ENCODE results near the gene GLI3. TPM values are rescaled to one million over a fixed set of nuclear protein-coding genes. Genes with fewer than 3 reads are reported as not detected.

The GLI3 gene
- total and polyA plus RNA-seq, 2 donors from 2014 or later = 0.92 to 11.1 TPM

- Histone ChIP-seq H3K9ac (ENCODE audit: low read length in 3 of 3) (no peak overlapping the region), H3K4me3 (ENCODE audit: low read length in 3 of 3) (no peak overlapping the region), H3K4me1 (ENCODE audit: control insufficient read depth in 2 of 3, insufficient read depth in 2 of 3, low read depth in 1 of 3, low read length in 3 of 3) (no peaks in the 10 kb centered on the region), H3K36me3 (ENCODE audit: control insufficient read depth in 2 of 3, insufficient read depth in 3 of 3, low read length in 3 of 3) (peaks cover 0 to 2% (median 2%) of the 10 kb centered on the region in 3 donors), H3K27ac (ENCODE audit: low read depth in 2 of 2, low read length in 2 of 2) (no peak overlapping the region), H3K27me3 (ENCODE audit: control insufficient read depth, insufficient read depth, low read length) (no peaks in the 10 kb centered on the region), H3K9me3 (ENCODE audit: control insufficient read depth in 2 of 3, insufficient read depth in 1 of 3, low read length in 3 of 3) (no peaks in the 10 kb centered on the region)
- intact Hi-C loops (cut with DNase I) = no loop called here
- no peak for TF ChIP-seq CTCF (IDR thresholded peaks at IDR 0.05; ENCODE audit: borderline replicate concordance, extremely low read depth, insufficient read depth)
- no peak for DNase-seq
- FAIRE-seq = no peak
Measured at GRCh38 chr7:42022791-42023190, 214.2 kb downstream of the GLI3 start.

GRCh38 chr7:42022056-42022455 is 215.0 kb downstream of the GLI3 start:
- no peaks in the 10 kb centered on the region for H3K4me1 ChIP-seq (ENCODE audit: control insufficient read depth in 2 of 3, insufficient read depth in 2 of 3, low read depth in 1 of 3, low read length in 3 of 3)
- no peaks in the 10 kb centered on the region for H3K9me3 ChIP-seq (ENCODE audit: control insufficient read depth in 2 of 3, insufficient read depth in 1 of 3, low read length in 3 of 3)
- peaks cover 0 to 2% (median 2%) of the 10 kb centered on the region in 3 donors for H3K36me3 ChIP-seq (ENCODE audit: control insufficient read depth in 2 of 3, insufficient read depth in 3 of 3, low read length in 3 of 3)
- H3K9ac ChIP-seq (ENCODE audit: low read length in 3 of 3) = no peak overlapping the region
- intact Hi-C loops (cut with DNase I) = no loop called here
- no peak for DNase-seq
- no peaks in the 10 kb centered on the region for H3K27me3 ChIP-seq (ENCODE audit: control insufficient read depth, insufficient read depth, low read length)
- H3K4me3 ChIP-seq (ENCODE audit: low read length in 3 of 3) = no peak overlapping the region
- FAIRE-seq = no peak
- TF ChIP-seq CTCF (IDR thresholded peaks at IDR 0.05; ENCODE audit: borderline replicate concordance, extremely low read depth, insufficient read depth) = no peak
- H3K27ac ChIP-seq (ENCODE audit: low read depth in 2 of 2, low read length in 2 of 2) = no peak overlapping the region

- H3K36me3 ChIP-seq (ENCODE audit: control insufficient read depth in 2 of 3, insufficient read depth in 3 of 3, low read length in 3 of 3) = peaks cover 0 to 2% (median 2%) of the 10 kb centered on the region in 3 donors
- no peak overlapping the region for H3K27ac ChIP-seq (ENCODE audit: low read depth in 2 of 2, low read length in 2 of 2)
- intact Hi-C loops (cut with DNase I) = no loop called here
- no peaks in the 10 kb centered on the region for H3K9me3 ChIP-seq (ENCODE audit: control insufficient read depth in 2 of 3, insufficient read depth in 1 of 3, low read length in 3 of 3)
- no peak for TF ChIP-seq CTCF (IDR thresholded peaks at IDR 0.05; ENCODE audit: borderline replicate concordance, extremely low read depth, insufficient read depth)
- H3K27me3 ChIP-seq (ENCODE audit: control insufficient read depth, insufficient read depth, low read length) = no peaks in the 10 kb centered on the region
- no peaks in the 10 kb centered on the region for H3K4me1 ChIP-seq (ENCODE audit: control insufficient read depth in 2 of 3, insufficient read depth in 2 of 3, low read depth in 1 of 3, low read length in 3 of 3)
- DNase-seq (no peak), FAIRE-seq (no peak)
- no peak overlapping the region for H3K9ac ChIP-seq (ENCODE audit: low read length in 3 of 3)
- no peak overlapping the region for H3K4me3 ChIP-seq (ENCODE audit: low read length in 3 of 3)
Measured at GRCh38 chr7:42021631-42022030, 215.4 kb downstream of the GLI3 start.

- DNase-seq (peak in 3 of 5 donors; percentile 39 to 71 (median 69)), FAIRE-seq (no peak)
- H3K4me1 ChIP-seq (ENCODE audit: control insufficient read depth in 2 of 3, insufficient read depth in 2 of 3, low read depth in 1 of 3, low read length in 3 of 3) = no peaks in the 10 kb centered on the region
- no peaks in the 10 kb centered on the region for H3K27me3 ChIP-seq (ENCODE audit: control insufficient read depth, insufficient read depth, low read length)
- no peak overlapping the region for H3K4me3 ChIP-seq (ENCODE audit: low read length in 3 of 3)
- no peak overlapping the region for H3K27ac ChIP-seq (ENCODE audit: low read depth in 2 of 2, low read length in 2 of 2)
- peaks cover 0 to 2% (median under 1%) of the 10 kb centered on the region in 3 donors for H3K36me3 ChIP-seq (ENCODE audit: control insufficient read depth in 2 of 3, insufficient read depth in 3 of 3, low read length in 3 of 3)
- intact Hi-C loops (cut with DNase I) = no loop called here
- no peak for TF ChIP-seq CTCF (IDR thresholded peaks at IDR 0.05; ENCODE audit: borderline replicate concordance, extremely low read depth, insufficient read depth)
- no peak overlapping the region for H3K9ac ChIP-seq (ENCODE audit: low read length in 3 of 3)
- no peaks in the 10 kb centered on the region for H3K9me3 ChIP-seq (ENCODE audit: control insufficient read depth in 2 of 3, insufficient read depth in 1 of 3, low read length in 3 of 3)
Measured at GRCh38 chr7:42020061-42020460, 216.9 kb downstream of the GLI3 start.

Data from kidney (tissue), 14 donors.